ENCODE data around the gene CDS1. TPM values are rescaled to one million over a fixed set of nuclear protein-coding genes. Genes with fewer than 3 reads are reported as not detected.
"Not testable (repeated sequence)": the region's sequence is repeated elsewhere in the genome, so short reads cannot be mapped to it uniquely, and the experiment has no call there.

Gene CDS1
- polyA plus RNA-seq, 1 donor = 28.2 TPM

- no peak for DNase-seq
Measured at GRCh38 chr4:84597450-84597849, 14.5 kb downstream of the CDS1 start.

DNA sequence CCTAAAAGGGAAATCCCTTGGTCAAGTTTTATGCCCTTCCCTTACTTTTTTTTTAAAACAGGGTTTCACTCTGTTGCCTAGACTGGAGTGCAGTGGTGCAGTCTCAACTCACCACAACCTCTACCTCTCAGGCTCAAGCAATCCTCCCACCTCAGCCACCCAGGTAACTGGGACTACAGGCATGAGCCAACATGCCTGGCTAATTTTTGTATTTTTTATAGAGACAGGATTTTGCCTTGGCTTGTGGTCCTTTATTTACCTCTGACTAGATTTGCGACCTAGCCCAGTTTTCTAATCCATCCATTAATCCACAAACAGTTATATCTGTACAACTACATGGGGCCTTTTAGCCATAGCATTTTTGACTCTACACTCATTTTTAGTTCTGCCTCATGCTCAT, 23.7 kb downstream of the CDS1 start:
- no peak for DNase-seq

DNA sequence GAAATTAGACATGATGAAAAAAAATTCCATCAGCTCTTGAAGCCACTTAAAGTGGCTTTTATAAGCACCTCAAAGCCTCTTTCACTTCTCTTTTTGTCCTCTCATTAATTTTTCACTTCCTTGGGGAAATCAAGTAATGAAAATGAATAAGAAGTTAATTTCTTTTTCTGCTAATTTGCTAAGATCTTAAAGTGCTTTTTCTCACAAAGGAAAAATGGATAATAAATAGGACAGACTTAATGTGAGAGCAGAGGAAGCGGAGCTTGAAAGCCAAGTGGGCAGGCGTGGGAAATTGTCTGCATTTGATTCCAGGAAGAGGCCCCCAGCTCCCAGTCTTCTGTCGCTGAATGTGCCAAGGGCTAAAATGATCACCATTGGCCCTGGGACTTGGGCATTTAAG, 28.6 kb downstream of the CDS1 start:
- no peak for DNase-seq

- DNase-seq = no peak
Measured at GRCh38 chr4:84614891-84615290, 32.0 kb downstream of the CDS1 start.

DNA sequence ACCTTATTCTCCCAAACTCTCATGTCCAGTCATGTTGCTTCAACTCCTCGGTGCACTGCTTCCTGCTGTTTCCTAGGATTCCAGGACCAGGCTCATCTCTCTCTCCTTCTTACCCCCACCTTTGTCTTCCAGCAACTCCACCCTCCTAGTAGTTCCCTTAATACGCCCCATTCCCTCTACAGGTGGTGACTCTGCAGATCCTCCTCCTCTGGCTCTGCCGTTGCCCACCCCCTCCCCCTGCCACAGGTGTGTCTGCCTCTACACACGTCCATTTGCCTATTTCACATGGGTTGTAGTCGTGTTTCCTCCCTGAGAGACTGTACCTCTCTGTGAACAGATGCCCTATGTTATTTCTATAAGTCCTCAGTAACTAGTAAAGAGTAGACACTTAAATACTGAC, 32.4 kb downstream of the CDS1 start:
- DNase-seq = no peak

DNA sequence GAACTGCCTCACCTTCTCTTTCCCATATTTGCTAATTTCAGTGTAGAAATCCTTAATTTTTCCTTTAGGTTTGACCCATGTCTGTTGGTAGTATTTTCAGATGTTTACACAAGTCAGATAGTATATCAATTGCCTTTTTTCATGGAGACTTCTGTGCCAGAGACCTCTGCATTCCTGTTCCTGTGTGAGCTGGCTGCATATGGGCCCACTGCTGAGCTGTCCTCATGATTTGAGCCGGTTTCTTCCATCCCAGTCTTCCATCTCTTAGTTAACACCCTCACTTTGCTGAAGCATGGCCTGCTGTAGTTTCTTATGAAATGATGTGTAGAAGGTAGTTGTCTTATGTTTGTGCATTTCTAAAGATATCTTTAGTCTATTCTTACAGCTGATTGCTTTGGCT, 40.0 kb downstream of the CDS1 start:
- DNase-seq = no peak

GRCh38 chr4:84623661-84624060, 40.7 kb downstream of the CDS1 start:
- no peak for DNase-seq

GRCh38 chr4:84626673-84627072, 43.7 kb downstream of the CDS1 start:
- no peak for DNase-seq

DNA sequence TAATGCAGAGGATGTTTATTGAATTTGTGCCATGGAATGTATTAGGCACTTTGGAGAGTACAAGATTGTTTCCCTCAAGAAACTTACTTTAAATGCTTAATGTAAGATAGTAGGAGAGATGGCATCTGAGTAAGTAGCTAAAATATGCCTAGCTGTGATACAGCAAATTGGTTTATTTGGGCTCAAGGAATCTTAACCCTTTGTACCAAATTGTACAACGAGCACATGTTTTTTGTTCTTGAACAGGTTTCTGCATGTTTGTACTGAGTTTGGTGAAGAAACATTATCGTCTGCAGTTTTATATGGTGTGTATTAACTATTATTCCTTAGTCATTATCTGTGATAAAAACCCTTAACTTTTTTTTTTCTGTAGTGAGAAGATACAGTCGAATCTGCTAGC, 48.6 kb downstream of the CDS1 start:
- no peak for DNase-seq

GRCh38 chr4:84632092-84632491, 49.2 kb downstream of the CDS1 start:
- DNase-seq = no peak

- no peak for DNase-seq
Measured at GRCh38 chr4:84634961-84635360, 52.0 kb downstream of the CDS1 start.

GRCh38 chr4:84638092-84638491, 55.2 kb downstream of the CDS1 start:
- DNase-seq = no peak

- no peak for DNase-seq
Measured at GRCh38 chr4:84639145-84639544, 56.2 kb downstream of the CDS1 start.

GRCh38 chr4:84644087-84644486, 61.2 kb downstream of the CDS1 start:
- no peak for DNase-seq

- DNase-seq = no peak
Measured at GRCh38 chr4:84647312-84647884, 64.5 kb downstream of the CDS1 start.

- no peak for DNase-seq
Measured at GRCh38 chr4:84648178-84648577, 65.3 kb downstream of the CDS1 start.

- no peak for DNase-seq
Measured at GRCh38 chr4:84648863-84649647, 66.1 kb downstream of the CDS1 start.

DNA sequence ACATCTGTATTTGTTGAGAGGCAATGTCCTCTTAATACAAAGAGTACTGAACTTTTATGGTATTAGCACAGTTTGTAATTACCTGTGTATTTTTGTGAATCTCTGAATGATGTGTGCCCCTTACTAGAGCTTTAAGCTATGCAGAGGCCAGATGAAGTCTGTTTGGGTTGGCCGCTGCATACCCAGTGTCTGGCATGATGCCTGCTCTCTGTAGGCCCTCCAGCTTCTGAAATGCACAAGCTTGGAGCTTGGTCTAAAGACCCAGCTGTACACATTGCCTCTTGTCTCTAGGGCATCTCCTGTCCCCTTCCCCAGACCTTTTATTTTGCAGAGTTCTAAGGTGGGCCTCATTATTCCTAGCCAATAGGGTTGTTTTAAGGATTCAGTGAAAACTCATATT, 68.6 kb downstream of the CDS1 start:
- DNase-seq = no peak

GRCh38 chr4:84652478-84652877, 69.6 kb downstream of the CDS1 start:
- no peak for DNase-seq

- DNase-seq = no peak
Measured at GRCh38 chr4:84660606-84661005, 77.7 kb downstream of the CDS1 start.

DNA sequence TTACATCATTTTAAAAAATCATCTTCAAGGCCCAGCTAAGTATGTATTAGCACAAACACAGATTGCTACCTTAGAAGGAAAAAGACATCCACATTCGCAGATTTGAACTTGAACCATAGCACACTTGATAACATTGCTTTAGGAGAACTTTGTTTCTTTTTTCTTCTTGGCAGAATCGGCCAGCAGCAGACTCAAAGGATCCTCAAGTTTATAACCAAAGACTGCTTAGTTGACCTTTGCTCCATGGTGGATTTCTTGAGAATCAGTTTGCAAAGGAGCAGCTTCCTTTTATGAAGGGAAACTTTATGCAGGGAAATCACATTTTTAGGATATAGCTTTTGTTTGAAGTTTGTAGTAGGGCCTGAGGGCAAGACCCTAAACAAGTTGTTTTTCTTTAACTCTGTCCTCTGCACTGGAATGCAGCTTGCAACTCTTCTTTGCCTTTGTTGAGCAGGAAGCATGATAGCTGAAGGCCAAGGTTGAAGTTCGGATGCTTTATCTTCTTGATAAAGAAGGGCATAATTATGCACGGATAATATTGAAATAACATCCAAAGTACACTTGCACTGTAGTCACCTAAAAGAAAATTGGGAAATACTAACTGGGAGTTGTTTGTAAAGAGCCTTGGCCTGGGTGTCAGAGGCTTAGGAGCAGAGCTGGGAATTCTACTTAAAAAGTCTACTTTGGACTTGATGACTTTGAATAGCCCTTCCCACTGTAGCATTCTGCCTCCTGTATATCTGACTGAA, 78.4 kb downstream of the CDS1 start:
- DNase-seq = no peak

DNA sequence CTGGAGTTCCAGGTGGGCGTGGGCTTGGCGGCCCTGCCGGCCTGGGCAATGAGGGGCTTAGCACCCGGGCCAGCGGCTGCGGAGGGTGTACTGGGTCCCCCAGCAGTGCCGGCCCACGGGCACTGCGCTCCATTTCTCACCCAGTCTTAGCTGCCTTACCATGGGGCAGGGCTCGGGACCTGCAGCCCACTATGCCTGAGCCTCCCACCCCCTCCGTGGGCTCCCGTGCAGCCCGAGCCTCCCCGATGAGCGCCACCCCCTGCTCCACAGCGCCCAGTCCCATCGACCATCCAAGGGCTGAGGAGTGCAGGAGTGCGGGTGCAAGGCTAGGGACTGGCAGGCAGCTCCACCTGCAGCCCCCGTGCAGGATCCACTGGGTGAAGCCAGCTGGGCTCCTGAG, 81.8 kb downstream of the CDS1 start:
- not testable (repeated sequence) for DNase-seq

DNA sequence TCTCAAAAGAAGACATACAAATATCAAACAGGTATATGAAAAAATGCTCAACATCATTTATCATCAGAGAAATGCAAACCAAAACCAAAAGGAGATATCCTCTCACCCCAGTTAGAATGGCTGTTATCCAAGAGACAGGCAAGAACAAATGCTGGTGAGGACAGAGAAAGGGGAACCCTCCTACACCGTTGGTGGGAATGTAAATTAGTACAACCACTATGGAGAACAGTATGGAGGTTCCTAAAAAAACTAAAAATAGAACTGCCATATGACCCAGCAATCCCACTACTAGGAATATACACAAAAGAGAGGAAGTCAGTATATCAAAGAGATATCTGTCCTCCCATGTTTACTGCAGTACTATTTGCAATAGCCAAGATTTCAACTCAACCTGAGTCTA, 83.5 kb downstream of the CDS1 start:
- DNase-seq = no peak
